HEK293T (cell line): ENCODE measurements around the gene NDUFA8.

Experiments
- CTCF ChIA-PET: fragments of 350-600 bp; formaldehyde crosslinking; extraction: SDS; loops from one replicate; lab custom pipeline; 2021; ENCODE audit warnings: antibody characterized with exemption, inconsistent platforms; lab: Yijun Ruan, JAX
- POLR2A ChIA-PET: fragments of 350-600 bp; formaldehyde crosslinking; extraction: SDS; loops from one replicate; lab custom pipeline; 2020; ENCODE audit warnings: antibody characterized with exemption, inconsistent platforms; lab: Yijun Ruan, JAX
- DNase-seq: peaks from one replicate; pipeline ENCODE4 v3.0.0; 2012; ENCODE audit warnings: mixed read lengths; ENCODE audit errors: extremely low spot score
- ARNT ChIP-seq: fragments of 450-650 bp; IDR thresholded peaks from 2 replicates; pipeline ENCODE4 v1.6.1; 2017; ENCODE audit warnings: mild to moderate bottlenecking
- BHLHE40 ChIP-seq: fragments of 450-650 bp; IDR thresholded peaks from 2 replicates; pipeline ENCODE4 v1.6.1; 2016; ENCODE audit warnings: mild to moderate bottlenecking, moderate library complexity, borderline replicate concordance
- CTBP1 ChIP-seq: fragments of 450-650 bp; IDR thresholded peaks from 2 replicates; pipeline ENCODE4 v1.6.1; 2016; ENCODE audit warnings: borderline replicate concordance
- ELF4 ChIP-seq: fragments of 450-650 bp; IDR thresholded peaks from 2 replicates; pipeline ENCODE4 v1.6.1; 2017; ENCODE audit warnings: antibody characterized with exemption
- FOXA1 ChIP-seq: fragments of 450-650 bp; IDR thresholded peaks from 2 replicates; pipeline ENCODE4 v1.6.1; 2016; ENCODE audit warnings: mild to moderate bottlenecking
- FOXK2 ChIP-seq: fragments of 450-650 bp; IDR thresholded peaks from 2 replicates; pipeline ENCODE4 v1.6.1; 2016; ENCODE audit warnings: mild to moderate bottlenecking
- FOXM1 ChIP-seq: fragments of 450-650 bp; IDR thresholded peaks from 2 replicates; pipeline ENCODE4 v1.6.1; 2017; ENCODE audit warnings: mild to moderate bottlenecking, borderline replicate concordance
- HDGF ChIP-seq: fragments of 450-650 bp; IDR thresholded peaks from 2 replicates; pipeline ENCODE4 v1.6.1; 2017; ENCODE audit warnings: antibody characterized with exemption, borderline replicate concordance
- L3MBTL2 ChIP-seq: fragments of 450-650 bp; conservative IDR thresholded peaks from 2 replicates; pipeline ENCODE4 v1.6.1; 2016; ENCODE audit warnings: mild to moderate bottlenecking
- LEF1 ChIP-seq: fragments of 450-650 bp; IDR thresholded peaks from 2 replicates; pipeline ENCODE4 v1.6.1; 2017; ENCODE audit warnings: mild to moderate bottlenecking, borderline replicate concordance
- NFRKB ChIP-seq: fragments of 450-650 bp; IDR thresholded peaks from 2 replicates; pipeline ENCODE4 v1.6.1; 2016; ENCODE audit warnings: mild to moderate bottlenecking, moderate library complexity
- SP1 ChIP-seq: fragments of 450-650 bp; IDR thresholded peaks from 2 replicates; pipeline ENCODE4 v1.6.1; 2017
- SUZ12 ChIP-seq: fragments of 450-650 bp; IDR thresholded peaks from 2 replicates; pipeline ENCODE4 v1.6.1; 2016; ENCODE audit warnings: mild to moderate bottlenecking
- TARDBP ChIP-seq: fragments of 450-650 bp; IDR thresholded peaks from 2 replicates; pipeline ENCODE4 v1.6.1; 2016
- ZNF384 ChIP-seq: fragments of 450-650 bp; IDR thresholded peaks from 2 replicates; pipeline ENCODE4 v1.6.1; 2016
- TF ChIP-seq, protein P1 (sequence below): fragments of 450-650 bp; IDR thresholded peaks from 2 replicates; pipeline ENCODE4 v1.6.1; 2016

The NDUFA8 gene

DNA sequence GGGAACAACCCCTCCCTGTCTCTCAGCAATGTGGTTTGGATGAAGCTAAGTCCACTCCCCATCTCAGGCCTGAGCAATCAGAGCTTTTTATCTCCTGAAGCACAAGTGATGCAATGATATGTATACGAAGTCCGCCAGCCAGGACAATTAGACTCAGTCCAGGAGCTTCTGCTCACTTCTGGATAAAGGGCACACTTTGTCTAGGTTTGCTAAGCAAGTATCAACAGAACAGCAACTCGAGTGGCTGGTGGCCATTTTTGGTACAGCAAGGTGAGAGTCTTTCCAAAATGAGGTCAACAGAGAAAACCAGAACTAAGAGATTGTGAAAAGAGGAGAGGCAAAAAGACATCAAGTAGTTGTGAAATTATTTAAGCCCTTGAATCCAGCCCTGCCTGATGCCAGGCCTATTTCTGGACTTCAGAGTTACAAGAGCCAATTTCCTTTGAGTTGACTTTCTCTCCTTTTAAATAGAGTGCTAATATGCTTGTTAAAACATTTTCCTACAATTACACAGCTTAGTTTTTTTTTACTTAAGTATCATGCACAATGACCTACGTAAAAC is 8.2 kb downstream of the NDUFA8 start:
- CTCF ChIA-PET, result no interaction called here
- DNase-seq, result no peak
- TF ChIP-seq FOXA1 (no peak), ZNF384 (no peak), L3MBTL2 (no peak), TARDBP (no peak), NFRKB (no peak), ARNT (no peak), SP1 (no peak), ELF4 (no peak), LEF1 (no peak), FOXM1 (no peak), SUZ12 (no peak), FOXK2 (no peak), CTBP1 (no peak), HDGF (no peak)
- TF ChIP-seq, protein P1, sequence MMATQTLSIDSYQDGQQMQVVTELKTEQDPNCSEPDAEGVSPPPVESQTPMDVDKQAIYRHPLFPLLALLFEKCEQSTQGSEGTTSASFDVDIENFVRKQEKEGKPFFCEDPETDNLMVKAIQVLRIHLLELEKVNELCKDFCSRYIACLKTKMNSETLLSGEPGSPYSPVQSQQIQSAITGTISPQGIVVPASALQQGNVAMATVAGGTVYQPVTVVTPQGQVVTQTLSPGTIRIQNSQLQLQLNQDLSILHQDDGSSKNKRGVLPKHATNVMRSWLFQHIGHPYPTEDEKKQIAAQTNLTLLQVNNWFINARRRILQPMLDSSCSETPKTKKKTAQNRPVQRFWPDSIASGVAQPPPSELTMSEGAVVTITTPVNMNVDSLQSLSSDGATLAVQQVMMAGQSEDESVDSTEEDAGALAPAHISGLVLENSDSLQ, result no peak
- POLR2A ChIA-PET, result no interaction called here

DNA sequence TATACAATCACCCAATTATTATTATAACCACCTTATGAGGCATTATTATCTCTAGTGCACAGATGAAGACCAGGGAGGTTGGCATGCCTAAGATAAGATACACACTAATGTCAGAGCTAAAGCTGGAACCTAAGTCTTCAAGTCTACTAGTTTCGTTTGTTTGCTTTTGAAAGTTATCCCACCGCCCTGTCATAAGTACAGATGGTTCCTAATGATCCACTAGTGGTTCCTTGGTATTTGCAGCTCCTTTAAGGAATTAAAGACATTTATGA is 14.1 kb downstream of the NDUFA8 start:
- CTCF ChIA-PET, result interaction anchor here (0.6 to 1.7 kb wide), 4 partner anchors 11 to 868 kb away, joined by 3 to 4 read pairs (median 4); no protein-coding TSS in a partner anchor
- no peak for DNase-seq
- TF ChIP-seq ELF4 (no peak), CTBP1 (no peak), NFRKB (no peak), FOXA1 (no peak), L3MBTL2 (no peak), LEF1 (no peak), SUZ12 (no peak), FOXK2 (no peak), ARNT (no peak), HDGF (no peak), ZNF384 (no peak), SP1 (no peak), FOXM1 (no peak), TARDBP (no peak), BHLHE40 (no peak)
- TF ChIP-seq, protein P1, result no peak
- POLR2A ChIA-PET, result interaction anchor here (1.0 kb wide), 1 partner anchor 120 kb away, joined by 3 read pairs; no protein-coding TSS in a partner anchor

DNA sequence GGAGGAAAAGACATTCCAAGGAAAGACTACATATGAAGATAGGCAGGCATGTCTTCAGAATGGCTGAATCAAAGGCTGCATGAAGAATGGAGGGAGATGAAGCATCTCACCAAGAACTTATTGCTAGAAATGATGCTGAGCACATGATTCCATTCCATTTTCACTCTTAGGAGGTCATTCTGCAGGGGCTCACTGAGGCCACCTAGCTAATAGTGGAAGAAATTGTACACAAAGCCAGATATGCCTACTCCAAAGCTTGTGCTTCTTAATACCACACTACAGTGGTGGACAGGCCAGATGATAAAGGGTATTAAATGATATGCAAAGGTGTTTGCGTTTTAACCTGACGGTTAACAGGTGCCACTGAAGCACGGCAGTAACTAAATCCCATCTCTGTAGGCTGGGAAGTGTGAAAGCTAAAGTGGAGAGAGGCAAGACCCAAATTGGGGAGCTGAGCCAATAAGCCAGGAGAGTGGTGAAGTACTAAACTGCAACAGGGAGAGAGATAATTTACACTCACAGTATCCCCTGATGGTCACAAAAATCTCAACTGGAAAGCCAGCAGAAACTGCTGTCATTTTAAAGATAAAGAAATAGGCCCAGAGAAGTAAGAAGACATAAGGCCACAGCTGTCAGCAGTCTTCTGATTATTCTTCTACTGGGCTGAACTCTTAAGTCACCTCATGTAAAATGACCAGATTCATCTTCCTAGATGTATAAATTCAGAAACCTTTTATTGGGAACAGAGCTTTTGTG is 14.6 kb downstream of the NDUFA8 start:
- CTCF ChIA-PET, result interaction anchor here (0.6 to 1.7 kb wide), 4 partner anchors 11 to 868 kb away, joined by 3 to 4 read pairs (median 4); no protein-coding TSS in a partner anchor
- DNase-seq, result no peak
- no peak for TF ChIP-seq ARNT
- TF ChIP-seq CTBP1, result no peak
- TF ChIP-seq TARDBP, result no peak
- no peak for TF ChIP-seq L3MBTL2
- TF ChIP-seq NFRKB, result no peak
- no peak for TF ChIP-seq ZNF384
- TF ChIP-seq LEF1, result no peak
- TF ChIP-seq, protein P1, result no peak
- no peak for TF ChIP-seq ELF4
- TF ChIP-seq FOXA1, result no peak
- TF ChIP-seq FOXK2, result no peak
- no peak for TF ChIP-seq FOXM1
- no peak for TF ChIP-seq BHLHE40
- POLR2A ChIA-PET, result interaction anchor here (1.0 kb wide), 1 partner anchor 120 kb away, joined by 3 read pairs; no protein-coding TSS in a partner anchor

DNA sequence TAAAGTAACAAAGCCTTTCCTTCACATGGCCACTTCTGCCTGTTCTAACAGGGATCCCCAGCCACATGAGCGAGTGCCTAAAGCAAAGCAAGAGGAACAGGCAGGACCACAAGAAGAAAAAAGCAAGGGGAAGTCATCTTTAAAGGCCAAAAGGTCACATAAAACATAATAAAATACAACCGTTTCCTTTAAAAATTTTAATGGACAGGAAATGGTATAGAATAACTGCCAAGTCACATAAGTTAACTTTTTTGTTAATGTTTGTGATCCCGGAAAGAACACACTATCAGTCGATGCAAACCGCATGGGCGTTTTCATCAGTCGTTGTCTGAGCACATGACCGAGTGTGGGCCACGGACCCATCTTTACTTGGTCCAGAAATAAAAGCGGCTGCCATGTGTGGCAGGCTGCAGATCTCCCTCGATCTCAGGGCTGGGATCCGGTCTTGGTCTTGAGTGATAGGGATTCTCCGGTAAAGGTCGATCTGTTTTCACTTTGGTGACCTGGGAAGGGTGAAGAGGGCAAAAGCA is 15.6 kb downstream of the NDUFA8 start:
- ChIA-PET CTCF (interaction anchor here (1.7 kb wide), 1 partner anchor 21 kb away, joined by 4 read pairs; no protein-coding TSS in a partner anchor), POLR2A (no interaction called here)
- no peak for DNase-seq

DNA sequence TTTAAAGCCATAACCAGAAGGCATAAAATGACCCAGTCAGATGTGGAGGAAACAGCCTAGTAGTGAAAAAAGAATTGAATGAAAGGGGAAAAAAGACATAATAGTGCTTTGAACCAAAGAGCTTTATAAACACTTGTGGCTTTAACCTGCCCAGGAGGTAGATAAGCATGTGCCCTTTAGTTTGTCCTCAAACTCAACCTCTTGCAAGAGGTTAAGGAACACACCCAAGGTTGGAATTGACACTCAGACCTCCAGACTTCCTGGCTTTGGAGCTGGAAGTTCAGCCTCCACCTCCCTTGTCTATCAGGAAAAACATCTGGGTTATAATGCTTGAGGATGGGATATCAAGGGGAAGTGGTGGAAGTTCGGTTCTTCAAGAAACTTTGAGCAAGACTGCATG is 16.3 kb downstream of the NDUFA8 start:
- ChIA-PET CTCF (interaction anchor here (1.2 kb wide), 1 partner anchor 19 kb away, joined by 5 read pairs; no protein-coding TSS in a partner anchor), POLR2A (interaction anchor here (0.6 kb wide), 1 partner anchor 187 kb away, joined by 3 read pairs; no protein-coding TSS in a partner anchor)
- DNase-seq, result no peak
- TF ChIP-seq ZNF384, result no peak
- no peak for TF ChIP-seq L3MBTL2
- no peak for TF ChIP-seq FOXM1

More for the DNA sequence above, 15.6 kb downstream of the NDUFA8 start:
- TF ChIP-seq SUZ12 (no peak), NFRKB (no peak), TARDBP (no peak), FOXA1 (no peak), FOXK2 (no peak), BHLHE40 (no peak), ELF4 (no peak), HDGF (no peak), ZNF384 (no peak), SP1 (no peak), CTBP1 (no peak), FOXM1 (no peak), L3MBTL2 (no peak)
